HG03354 (cell line): Measurements from ENCODE around the gene RAB3C.

Source experiments
- ATAC-seq: cut with Tn5 transposase; IDR thresholded peaks from one replicate; pipeline ENCODE4 v1.9.1; 2021; ENCODE audit warnings: mild to moderate bottlenecking; ENCODE audit not compliant: unreplicated experiment, poor library complexity, severe bottlenecking

Gene RAB3C

GRCh38 chr5:58898006-58898405 lies 315.1 kb downstream of the RAB3C start:
- no peak for ATAC-seq

- no peak for ATAC-seq
These were observed 315.7 kb downstream of the RAB3C start for GRCh38 chr5:58898538-58898937.

GRCh38 chr5:58901271-58901670 lies 318.4 kb downstream of the RAB3C start:
- ATAC-seq: no peak

GRCh38 chr5:58902305-58902704 lies 319.4 kb downstream of the RAB3C start:
- no peak for ATAC-seq

- ATAC-seq: no peak
These were observed 319.9 kb downstream of the RAB3C start for GRCh38 chr5:58902765-58903164.

GRCh38 chr5:58904737-58905136 lies 321.9 kb downstream of the RAB3C start:
- ATAC-seq: no peak

GRCh38 chr5:58905944-58906343 lies 323.1 kb downstream of the RAB3C start:
- no peak for ATAC-seq
